K562 (cell line): ENCODE results near the gene COL5A3. TPM values are rescaled to one million over a fixed set of nuclear protein-coding genes. Genes with fewer than 3 reads are reported as not detected.
A peak's percentile ranks its signal among the peaks of the same experiment; 100 is the strongest.

Experiments used
- AFF1 ChIP-seq, 2 experiments: fragments of 450-650 bp; IDR thresholded peaks; 2 replicates each; pipeline ENCODE4 v1.6.1; 2018; ENCODE audit warnings: mild to moderate bottlenecking in 2 of 2, low read depth in 1 of 2; ENCODE audit not compliant: partially characterized antibody in 2 of 2
- ATF4 ChIP-seq: fragments of 450-650 bp; formaldehyde crosslinking; IDR thresholded peaks from 2 replicates; pipeline ENCODE4 v1.4.0; 2022; ENCODE audit warnings: mild to moderate bottlenecking, moderate library complexity
- CEBPG ChIP-seq, 3 experiments: fragments of 200-800 bp in 1 of 3; sonication (Bioruptor generic) in 1 of 3; sonication (generic) in 1 of 3; formaldehyde crosslinking in 1 of 3; IDR thresholded peaks in 2 of 3; conservative IDR thresholded peaks in 1 of 3; 2 replicates each; pipeline versions ENCODE4 v1.6.1 to v1.8.0; 2016 to 2022; ENCODE audit warnings: missing compliant biosample characterization in 2 of 3, missing genetic modification characterization in 2 of 3, mild to moderate bottlenecking in 1 of 3, missing genetic modification reagents in 1 of 3
- DDX20 ChIP-seq: fragments of 450-650 bp; IDR thresholded peaks from 2 replicates; pipeline ENCODE4 v1.6.1; 2016; ENCODE audit warnings: missing genetic modification characterization, low read depth, mild to moderate bottlenecking, missing compliant biosample characterization, moderate library complexity
- ESRRB ChIP-seq: fragments of 250-450 bp; sonication (Bioruptor Pico); IDR thresholded peaks from 2 replicates; pipeline ENCODE4 v1.5.0; 2020; ENCODE audit warnings: mild to moderate bottlenecking, moderate library complexity, borderline replicate concordance
- ETV6 ChIP-seq, 3 experiments: fragments of 150-350 bp in 1 of 3; sonication (generic) in 1 of 3; formaldehyde crosslinking in 1 of 3; IDR thresholded peaks; 2 replicates each; pipeline versions ENCODE4 v1.6.1 to v1.8.0; 2014 to 2022; ENCODE audit warnings: borderline replicate concordance in 2 of 3, low read depth in 2 of 3, antibody characterized with exemption in 1 of 3, low read length in 1 of 3, mild to moderate bottlenecking in 1 of 3, missing genetic modification reagents in 1 of 3
- ID3 ChIP-seq, 2 experiments: fragments of 250-450 bp in 1 of 2; fragments of 450-650 bp in 1 of 2; sonication (Bioruptor Pico) in 1 of 2; IDR thresholded peaks; 2 replicates each; pipeline versions ENCODE4 v1.6.1 to v1.8.0; 2016 to 2021; ENCODE audit warnings: mild to moderate bottlenecking in 2 of 2, moderate library complexity in 2 of 2, missing compliant biosample characterization in 1 of 2, missing genetic modification characterization in 1 of 2
- MTA1 ChIP-seq: fragments of 450-650 bp; IDR thresholded peaks from 2 replicates; pipeline ENCODE4 v1.6.1; 2017; ENCODE audit warnings: borderline replicate concordance
- NCOA4 ChIP-seq: fragments of 450-650 bp; IDR thresholded peaks from 2 replicates; pipeline ENCODE4 v1.6.1; 2018; ENCODE audit warnings: mild to moderate bottlenecking; ENCODE audit not compliant: partially characterized antibody
- NFE2 ChIP-seq: IDR thresholded peaks from 2 replicates; pipeline ENCODE4 v1.6.1; 2014; ENCODE audit warnings: antibody characterized with exemption, low read depth
- NONO ChIP-seq, 2 experiments: fragments of 200-400 bp in 1 of 2; fragments of 450-650 bp in 1 of 2; formaldehyde crosslinking in 1 of 2; IDR thresholded peaks; 2 replicates each; pipeline ENCODE4 v1.6.1; 2017; ENCODE audit warnings: low read depth in 2 of 2, mild to moderate bottlenecking in 2 of 2, moderate library complexity in 2 of 2, low read length in 1 of 2
- POLR3A ChIP-seq: IDR thresholded peaks from 2 replicates; pipeline ENCODE4 v1.6.1; 2011; ENCODE audit warnings: borderline replicate concordance, mild to moderate bottlenecking, moderate library complexity; ENCODE audit not compliant: insufficient read length, insufficient read depth; ENCODE audit errors: extremely low read depth
- USF1 ChIP-seq: sonication (generic); formaldehyde crosslinking; IDR thresholded peaks from 2 replicates; pipeline ENCODE4 v1.9.0; 2022; ENCODE audit warnings: mild to moderate bottlenecking, missing genetic modification reagents
- YBX1 ChIP-seq: fragments of 450-650 bp; IDR thresholded peaks from 2 replicates; pipeline ENCODE4 v1.7.1; 2016; ENCODE audit warnings: mild to moderate bottlenecking
- ZNF134 ChIP-seq: fragments of 250-450 bp; sonication (Bioruptor Pico); conservative IDR thresholded peaks from 2 replicates; pipeline ENCODE4 v1.4.0; 2020
- ZNF184 ChIP-seq: sonication (generic); formaldehyde crosslinking; IDR thresholded peaks from 2 replicates; pipeline ENCODE4 v1.5.0; 2020; ENCODE audit warnings: missing genetic modification reagents
- ZNF395 ChIP-seq: fragments of 200-800 bp; sonication (Bioruptor generic); IDR thresholded peaks from 2 replicates; pipeline ENCODE4 v1.6.1; 2017; ENCODE audit warnings: missing genetic modification characterization, missing compliant biosample characterization
- polyA plus RNA-seq, 8 experiments: library from polyadenylated mRNA; depleted of rRNA in 4 of 8; stranded (reverse) in 5 of 8; unstranded in 3 of 8; fragments of >200 nt; fragmentation: Nextera tagmentation in 2 of 8; fragmentation: Illumina TruSeq in 1 of 8; extraction: Ambion mirVana in 2 of 8; extraction: Trizol in 1 of 8; gene quantifications; 2 replicates each; pipeline versions ENCODE4 v1.2.1 to v1.2.3, GENCODE V29; 2011 to 2014; ENCODE audit warnings: inconsistent platforms in 1 of 8, missing spikeins in 1 of 8
- total RNA-seq, 7 experiments: library from RNA; depleted of rRNA in 6 of 7; stranded (reverse); fragments of >200 nt in 6 of 7; fragmentation: Illumina TruSeq in 2 of 7; extraction: Trizol in 2 of 7; gene quantifications; 2 replicates each; pipeline versions ENCODE4 v1.2.1 to v1.2.3, GENCODE V29; 2011 to 2021; ENCODE audit warnings: low replicate concordance in 1 of 7

Gene COL5A3
- total and polyA plus RNA-seq, 9 of the 15 experiments (the other 6 are each of a cell fraction or from before 2014, with no cell fraction given) = 0.01 to 0.02 TPM; not detected in 7

- no peak for TF ChIP-seq DDX20 (tag)
- no peak for TF ChIP-seq ZNF184
- TF ChIP-seq AFF1 (IDR thresholded peaks at IDR 0.05; ENCODE audit: low read depth in 1 of 2, partially characterized antibody in 2 of 2) = no peak
- no peak for TF ChIP-seq ID3 (CRISPR knock-in tag; IDR thresholded peaks at IDR 0.05)
- no peak for TF ChIP-seq ID3 (tag; IDR thresholded peaks at IDR 0.05)
- no peak for TF ChIP-seq MTA1
- TF ChIP-seq NFE2 = peak; percentile 77
- TF ChIP-seq CEBPG (CRISPR knock-in tag; IDR thresholded peaks at IDR 0.05) = no peak
- TF ChIP-seq CEBPG (tag; conservative IDR thresholded peaks at IDR 0.05 in 1 of 2, IDR thresholded peaks at IDR 0.05 in 1 of 2) = no peak
- 0 out of 2 replicates have a peak, but pooled peaks have one; percentile 16 for TF ChIP-seq USF1 (CRISPR knock-in tag)
- no peak for TF ChIP-seq POLR3A
- TF ChIP-seq NCOA4 = no peak
- TF ChIP-seq ETV6 (IDR thresholded peaks at IDR 0.05; ENCODE audit: borderline replicate concordance in 1 of 2, low read depth in 2 of 2, low read length in 1 of 2) = no peak
- no peak for TF ChIP-seq ETV6 (CRISPR knock-in tag; IDR thresholded peaks at IDR 0.05; ENCODE audit: borderline replicate concordance)
- TF ChIP-seq ZNF395 (CRISPR knock-in tag) = no peak
- no peak for TF ChIP-seq ZNF134
- no peak for TF ChIP-seq ATF4 (CRISPR knock-in tag)
- TF ChIP-seq NONO (IDR thresholded peaks at IDR 0.05; ENCODE audit: low read depth in 2 of 2, low read length in 1 of 2) = no peak
- TF ChIP-seq ESRRB (CRISPR knock-in tag) = no peak
- no peak for TF ChIP-seq YBX1
Observed at GRCh38 chr19:9945319-9945966, 64.9 kb downstream of the COL5A3 start (continued).
